ENCODE data around the gene PLB1. TPM values are rescaled to one million over a fixed set of nuclear protein-coding genes. Genes with fewer than 3 reads are reported as not detected.
"Not testable (repeated sequence)": the region's sequence is repeated elsewhere in the genome, so short reads cannot be mapped to it uniquely, and the experiment has no call there.

The PLB1 gene
- total RNA-seq, 1 donor from 2014 or later = 2.4 TPM

DNA sequence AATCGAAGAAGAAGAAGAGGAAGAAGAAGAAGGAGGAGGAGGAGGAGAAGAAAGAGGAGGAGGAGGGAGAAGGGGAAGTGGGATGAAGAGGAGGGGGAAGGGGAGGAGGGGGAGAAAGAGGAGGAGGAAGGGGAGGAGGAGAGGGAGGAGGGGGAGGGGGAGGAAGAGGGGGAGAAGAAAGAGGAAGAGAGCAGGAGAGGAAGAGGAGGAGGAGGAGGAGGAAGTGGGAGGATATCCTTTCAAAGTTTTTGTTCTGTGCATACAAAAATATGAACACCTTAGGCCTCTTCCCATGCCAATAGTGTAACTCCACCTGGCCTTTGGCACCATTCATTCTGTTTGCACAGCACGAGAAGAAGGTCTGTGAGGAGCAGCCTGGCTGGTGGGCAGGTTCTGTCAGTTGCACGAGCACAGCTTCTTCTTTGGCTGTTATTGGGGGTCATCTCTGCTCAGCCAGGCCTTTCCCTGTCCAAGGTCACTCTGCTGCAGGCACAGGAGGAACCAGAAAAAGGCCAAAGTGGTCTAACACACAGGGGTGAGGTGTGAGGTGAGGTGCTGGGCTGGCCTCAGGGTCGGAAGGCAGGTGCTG is 25.8 kb upstream of the PLB1 start:
- no peak for DNase-seq

DNA sequence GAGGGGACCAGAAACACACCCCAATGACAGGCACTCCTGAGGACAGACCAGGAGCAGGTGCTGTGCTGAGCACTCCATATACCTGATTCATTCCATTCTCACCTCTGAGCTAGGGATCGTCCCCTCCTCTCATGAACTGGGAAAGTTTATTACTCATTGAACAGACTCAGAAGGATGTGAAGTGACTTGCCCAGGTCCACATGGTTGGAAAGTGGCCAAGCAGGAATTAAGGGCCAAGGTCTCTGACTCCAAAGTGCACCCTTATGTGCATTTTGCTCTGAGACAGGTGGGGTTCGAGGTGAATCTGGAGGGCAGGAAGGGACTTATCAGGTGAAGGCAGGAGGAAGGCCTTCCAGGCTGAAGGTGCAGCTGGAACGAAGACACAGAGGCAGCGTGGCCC is 25.1 kb upstream of the PLB1 start:
- DNase-seq = no peak

DNA sequence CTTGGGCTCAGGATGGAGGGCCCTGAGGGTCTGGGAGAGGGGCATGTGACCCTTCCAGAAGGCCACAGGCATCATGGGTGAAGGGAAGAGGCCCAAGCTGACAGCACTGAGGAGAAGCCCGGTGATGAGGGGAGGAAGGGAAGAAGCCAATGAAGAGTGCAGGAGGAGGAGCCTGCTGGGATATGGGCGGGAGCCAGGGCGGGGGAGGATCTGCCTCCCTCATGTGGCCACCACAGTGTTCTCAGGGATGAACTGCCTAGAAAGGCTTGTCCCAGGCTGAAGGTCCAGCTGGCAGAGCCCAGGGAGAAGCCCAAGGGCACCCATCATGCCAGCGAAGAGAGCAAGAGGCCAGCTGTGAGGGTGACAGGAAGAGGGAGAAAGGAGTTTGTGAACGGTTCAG is 24.6 kb upstream of the PLB1 start:
- no peak for DNase-seq

- DNase-seq = no peak
These were observed 24.1 kb upstream of the PLB1 start for GRCh38 chr2:28471701-28472236.

GRCh38 chr2:28472641-28473040 is 23.2 kb upstream of the PLB1 start:
- not testable (repeated sequence) for DNase-seq

DNA sequence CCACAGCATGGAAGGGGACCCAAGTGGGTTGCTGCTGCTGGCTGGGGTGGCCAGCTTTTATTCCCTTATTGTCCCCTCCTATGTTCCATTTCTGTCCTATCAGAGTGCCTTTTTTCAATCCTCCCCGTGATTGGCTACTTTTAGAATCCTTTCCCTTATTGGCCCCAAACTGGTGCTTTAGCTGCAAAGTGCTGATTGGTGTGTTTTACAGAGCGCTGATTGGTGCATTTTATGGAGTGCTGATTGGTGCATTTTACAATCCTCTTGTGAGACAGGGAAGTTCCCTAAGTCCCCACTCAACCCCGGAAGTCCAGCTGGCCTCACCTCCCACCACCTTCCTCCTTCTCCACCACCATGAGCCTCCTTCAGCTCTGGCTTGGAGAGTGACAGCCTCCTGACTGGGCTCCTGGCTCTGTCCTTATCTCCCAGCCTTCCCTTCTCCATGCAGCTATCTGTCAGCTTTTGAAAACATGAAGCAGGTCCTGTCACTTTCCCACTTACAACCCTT is 20.7 kb upstream of the PLB1 start:
- no peak for DNase-seq

- no peak for DNase-seq
These were observed 18.8 kb upstream of the PLB1 start for GRCh38 chr2:28477087-28477486.

DNA sequence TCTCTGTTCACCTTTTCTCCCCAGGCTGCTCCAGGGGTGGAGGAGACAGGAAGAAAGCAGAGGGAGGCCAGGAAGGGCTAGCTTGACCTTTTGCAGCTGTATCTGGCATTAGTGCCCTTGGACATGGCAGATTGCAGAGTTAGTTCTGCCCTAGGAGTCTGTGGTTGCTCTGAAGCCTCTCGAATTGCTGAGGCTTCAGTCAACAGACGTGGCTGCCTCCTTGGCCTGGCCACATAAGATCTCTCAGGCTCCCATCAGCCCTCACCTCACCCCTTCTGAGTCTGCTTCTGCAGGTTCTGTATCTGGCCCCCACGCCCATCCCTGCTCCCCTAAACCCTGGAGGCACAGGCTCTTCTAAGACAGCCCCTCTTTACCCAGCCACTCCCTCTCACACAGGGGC is 18.2 kb upstream of the PLB1 start:
- DNase-seq = no peak

- DNase-seq = no peak
These were observed 15.3 kb upstream of the PLB1 start for GRCh38 chr2:28480403-28481049.

GRCh38 chr2:28481905-28482304 is 14.0 kb upstream of the PLB1 start:
- DNase-seq = no peak

DNA sequence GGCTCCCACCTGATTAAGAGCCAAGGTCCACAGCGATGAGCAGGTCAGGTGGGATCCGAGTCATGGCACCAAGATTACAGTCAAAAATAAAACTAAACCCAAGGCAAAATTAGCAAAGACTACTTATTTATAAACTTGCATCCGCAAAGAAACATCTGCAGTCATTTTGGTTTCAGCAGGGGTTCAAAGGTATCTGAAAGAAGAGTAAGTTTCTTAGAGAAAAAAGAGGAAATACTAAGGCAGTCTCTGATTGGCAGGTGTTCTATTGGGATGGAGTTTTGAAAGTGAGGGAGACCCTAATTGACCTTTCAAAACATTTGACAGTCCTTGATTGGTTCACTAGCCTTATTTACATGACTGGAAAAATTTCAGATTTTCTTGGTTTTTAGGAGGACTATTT is 11.0 kb upstream of the PLB1 start:
- DNase-seq = no peak

DNA sequence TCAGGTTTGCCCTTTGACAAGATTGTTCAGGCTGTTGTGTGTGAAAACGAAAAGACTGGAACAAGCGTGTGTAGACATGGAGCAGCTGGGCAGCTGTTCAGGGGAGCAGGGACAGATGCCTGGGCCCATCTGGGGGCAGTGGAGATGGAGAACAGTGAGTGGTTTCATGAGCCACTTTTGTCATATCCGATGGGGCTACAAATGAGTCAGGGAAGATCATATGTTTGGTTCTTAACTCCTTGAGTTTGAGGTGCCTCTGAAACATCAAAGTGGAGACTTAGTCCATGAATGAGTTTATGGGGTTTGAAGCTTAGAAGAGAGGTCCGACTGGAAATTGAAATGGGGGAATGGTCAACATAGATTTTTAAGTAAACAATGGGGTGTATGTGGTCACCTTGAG is 9.3 kb upstream of the PLB1 start:
- no peak for DNase-seq

- DNase-seq = no peak
These were observed 8.6 kb upstream of the PLB1 start for GRCh38 chr2:28487258-28487657.

- DNase-seq = no peak
These were observed 7.6 kb upstream of the PLB1 start for GRCh38 chr2:28488083-28488830.

DNA sequence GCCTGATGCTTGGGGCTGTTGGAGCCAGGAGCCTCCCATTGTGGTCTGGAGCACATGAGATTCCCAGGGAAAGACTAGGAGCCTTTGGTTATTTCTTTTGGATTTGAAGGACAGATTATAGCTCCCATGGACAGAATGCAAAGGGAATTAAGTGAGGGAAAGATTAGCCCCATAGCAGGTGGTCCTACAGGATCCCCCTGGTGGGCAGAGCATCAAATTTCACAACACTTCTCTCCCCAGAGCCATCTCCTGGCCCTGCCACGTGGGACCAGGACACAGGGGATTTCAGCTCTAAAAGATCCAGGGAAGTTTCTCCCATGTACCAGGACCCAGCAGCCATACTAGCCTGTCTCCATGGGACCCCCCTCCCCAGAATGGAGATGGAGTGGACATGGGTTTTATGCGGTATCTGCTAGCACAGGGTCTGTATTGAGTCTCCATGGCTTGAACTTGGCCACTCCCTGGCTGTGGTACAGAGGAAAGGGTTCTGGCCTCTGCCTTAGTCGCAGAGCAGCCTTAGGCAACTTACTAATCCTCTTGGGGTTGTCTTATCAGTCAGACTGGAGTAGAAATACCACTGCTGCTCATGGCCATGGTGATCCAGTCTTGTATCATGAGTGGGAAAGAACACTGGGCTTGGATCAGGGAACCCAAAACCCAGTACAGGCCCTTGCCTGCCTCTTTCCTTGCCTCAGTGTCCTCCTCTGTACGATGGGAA is 6.8 kb upstream of the PLB1 start:
- DNase-seq = no peak

DNA sequence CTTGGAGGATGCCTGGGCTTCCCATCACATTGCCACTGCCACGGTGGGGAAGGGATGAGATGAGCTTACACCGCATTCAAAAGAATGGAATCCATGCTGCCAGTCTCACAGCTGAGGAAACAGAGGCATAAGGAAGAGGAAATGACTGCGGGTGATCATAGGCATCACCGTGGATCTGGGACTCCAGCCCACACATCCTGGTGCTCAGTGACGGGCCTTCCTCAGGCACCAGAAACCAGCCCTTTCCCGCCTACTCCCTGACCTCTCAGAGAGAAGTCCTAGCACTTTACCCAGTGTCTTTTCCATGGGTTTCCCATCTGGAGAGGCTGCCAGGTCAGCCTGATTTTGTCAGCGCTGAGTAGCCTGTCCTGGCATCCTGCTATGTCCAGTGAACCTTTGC is 5.3 kb upstream of the PLB1 start:
- DNase-seq = no peak

- DNase-seq = no peak
These were observed 3.6 kb upstream of the PLB1 start for GRCh38 chr2:28492282-28492681.

- DNase-seq = no peak
These were observed 2.2 kb upstream of the PLB1 start for GRCh38 chr2:28493636-28494035.

DNA sequence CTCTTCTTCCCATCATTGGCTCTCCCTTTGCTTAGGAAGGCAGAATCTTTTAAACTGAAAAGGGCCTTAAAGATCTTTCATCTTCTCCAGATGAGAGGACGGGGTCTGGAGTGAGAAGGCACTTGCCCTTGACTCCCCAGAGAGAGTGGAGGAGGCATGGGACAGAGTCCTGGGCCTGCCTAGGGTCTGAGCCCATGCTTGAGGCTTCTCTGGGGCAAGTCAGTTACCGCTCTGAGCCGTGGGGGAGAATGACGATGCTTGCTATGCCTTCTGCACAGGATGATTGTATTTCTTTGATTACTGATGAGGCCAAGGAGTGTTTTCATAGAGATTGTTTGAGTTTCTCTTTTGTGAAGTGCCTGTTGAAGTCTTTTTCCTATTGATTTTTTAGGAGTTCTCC is 921 bp downstream of the PLB1 start:
- DNase-seq = no peak

GRCh38 chr2:28497206-28497605 is 1.3 kb downstream of the PLB1 start:
- no peak for DNase-seq

GRCh38 chr2:28499282-28499681 is 3.4 kb downstream of the PLB1 start:
- DNase-seq = no peak

GRCh38 chr2:28505361-28505760 is 9.5 kb downstream of the PLB1 start:
- no peak for DNase-seq
